ENCODE results near the gene MTG2.

DNA sequence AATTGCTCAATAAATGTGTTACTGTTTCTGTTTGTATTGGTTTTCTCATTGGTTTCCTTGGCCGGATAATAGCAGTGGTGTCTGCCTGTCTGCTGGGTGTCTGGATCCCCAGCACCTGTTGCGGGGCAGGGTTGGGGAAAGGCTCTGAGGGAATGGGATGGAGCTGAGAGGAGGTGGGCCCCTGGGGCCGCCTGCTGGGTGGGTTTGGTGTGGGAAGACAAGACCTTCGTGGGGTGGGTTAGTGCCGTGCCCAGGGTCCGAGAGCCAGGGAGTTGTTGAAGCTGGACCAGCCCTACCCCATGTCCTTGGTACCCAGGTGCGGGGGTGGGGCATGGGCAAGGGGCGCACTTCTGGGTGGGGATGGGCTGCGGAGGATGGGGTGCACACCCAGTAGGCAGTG, 35.3 kb upstream of the MTG2 start:
- TF ChIP-seq RFX5 (IDR thresholded peaks at IDR 0.05; ENCODE audit: low read depth, low read length): no peak
- no peak for TF ChIP-seq ZNF431 (CRISPR knock-in tag; IDR thresholded peaks at IDR 0.05; ENCODE audit: borderline replicate concordance, low read depth)
- TF ChIP-seq SP2 (CRISPR knock-in tag; IDR thresholded peaks at IDR 0.05): no peak
- TF ChIP-seq, protein P1, sequence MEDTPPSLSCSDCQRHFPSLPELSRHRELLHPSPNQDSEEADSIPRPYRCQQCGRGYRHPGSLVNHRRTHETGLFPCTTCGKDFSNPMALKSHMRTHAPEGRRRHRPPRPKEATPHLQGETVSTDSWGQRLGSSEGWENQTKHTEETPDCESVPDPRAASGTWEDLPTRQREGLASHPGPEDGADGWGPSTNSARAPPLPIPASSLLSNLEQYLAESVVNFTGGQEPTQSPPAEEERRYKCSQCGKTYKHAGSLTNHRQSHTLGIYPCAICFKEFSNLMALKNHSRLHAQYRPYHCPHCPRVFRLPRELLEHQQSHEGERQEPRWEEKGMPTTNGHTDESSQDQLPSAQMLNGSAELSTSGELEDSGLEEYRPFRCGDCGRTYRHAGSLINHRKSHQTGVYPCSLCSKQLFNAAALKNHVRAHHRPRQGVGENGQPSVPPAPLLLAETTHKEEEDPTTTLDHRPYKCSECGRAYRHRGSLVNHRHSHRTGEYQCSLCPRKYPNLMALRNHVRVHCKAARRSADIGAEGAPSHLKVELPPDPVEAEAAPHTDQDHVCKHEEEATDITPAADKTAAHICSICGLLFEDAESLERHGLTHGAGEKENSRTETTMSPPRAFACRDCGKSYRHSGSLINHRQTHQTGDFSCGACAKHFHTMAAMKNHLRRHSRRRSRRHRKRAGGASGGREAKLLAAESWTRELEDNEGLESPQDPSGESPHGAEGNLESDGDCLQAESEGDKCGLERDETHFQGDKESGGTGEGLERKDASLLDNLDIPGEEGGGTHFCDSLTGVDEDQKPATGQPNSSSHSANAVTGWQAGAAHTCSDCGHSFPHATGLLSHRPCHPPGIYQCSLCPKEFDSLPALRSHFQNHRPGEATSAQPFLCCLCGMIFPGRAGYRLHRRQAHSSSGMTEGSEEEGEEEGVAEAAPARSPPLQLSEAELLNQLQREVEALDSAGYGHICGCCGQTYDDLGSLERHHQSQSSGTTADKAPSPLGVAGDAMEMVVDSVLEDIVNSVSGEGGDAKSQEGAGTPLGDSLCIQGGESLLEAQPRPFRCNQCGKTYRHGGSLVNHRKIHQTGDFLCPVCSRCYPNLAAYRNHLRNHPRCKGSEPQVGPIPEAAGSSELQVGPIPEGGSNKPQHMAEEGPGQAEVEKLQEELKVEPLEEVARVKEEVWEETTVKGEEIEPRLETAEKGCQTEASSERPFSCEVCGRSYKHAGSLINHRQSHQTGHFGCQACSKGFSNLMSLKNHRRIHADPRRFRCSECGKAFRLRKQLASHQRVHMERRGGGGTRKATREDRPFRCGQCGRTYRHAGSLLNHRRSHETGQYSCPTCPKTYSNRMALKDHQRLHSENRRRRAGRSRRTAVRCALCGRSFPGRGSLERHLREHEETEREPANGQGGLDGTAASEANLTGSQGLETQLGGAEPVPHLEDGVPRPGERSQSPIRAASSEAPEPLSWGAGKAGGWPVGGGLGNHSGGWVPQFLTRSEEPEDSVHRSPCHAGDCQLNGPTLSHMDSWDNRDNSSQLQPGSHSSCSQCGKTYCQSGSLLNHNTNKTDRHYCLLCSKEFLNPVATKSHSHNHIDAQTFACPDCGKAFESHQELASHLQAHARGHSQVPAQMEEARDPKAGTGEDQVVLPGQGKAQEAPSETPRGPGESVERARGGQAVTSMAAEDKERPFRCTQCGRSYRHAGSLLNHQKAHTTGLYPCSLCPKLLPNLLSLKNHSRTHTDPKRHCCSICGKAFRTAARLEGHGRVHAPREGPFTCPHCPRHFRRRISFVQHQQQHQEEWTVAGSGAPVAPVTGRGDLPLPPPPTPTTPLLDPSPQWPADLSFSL (CRISPR knock-in tag; IDR thresholded peaks at IDR 0.05): no peak
- no peak for TF ChIP-seq MTF2 (CRISPR knock-in tag; IDR thresholded peaks at IDR 0.05; ENCODE audit: borderline replicate concordance)
- TF ChIP-seq MXI1 (IDR thresholded peaks at IDR 0.05; ENCODE audit: borderline replicate concordance, low read depth, low read length): no peak
- TF ChIP-seq YY1 (IDR thresholded peaks at IDR 0.05; ENCODE audit: insufficient read depth, insufficient replicate concordance, low read depth, low read length): no peak
- TF ChIP-seq ZNF550 (CRISPR knock-in tag; IDR thresholded peaks at IDR 0.05; ENCODE audit: borderline replicate concordance): no peak
- TF ChIP-seq SSRP1 (CRISPR knock-in tag; IDR thresholded peaks at IDR 0.05): no peak
- TF ChIP-seq POLR2A (IDR thresholded peaks at IDR 0.05; ENCODE audit: insufficient read depth in 1 of 2, low read depth in 2 of 2, low read length in 2 of 2): no peak
- TF ChIP-seq, protein P2, sequence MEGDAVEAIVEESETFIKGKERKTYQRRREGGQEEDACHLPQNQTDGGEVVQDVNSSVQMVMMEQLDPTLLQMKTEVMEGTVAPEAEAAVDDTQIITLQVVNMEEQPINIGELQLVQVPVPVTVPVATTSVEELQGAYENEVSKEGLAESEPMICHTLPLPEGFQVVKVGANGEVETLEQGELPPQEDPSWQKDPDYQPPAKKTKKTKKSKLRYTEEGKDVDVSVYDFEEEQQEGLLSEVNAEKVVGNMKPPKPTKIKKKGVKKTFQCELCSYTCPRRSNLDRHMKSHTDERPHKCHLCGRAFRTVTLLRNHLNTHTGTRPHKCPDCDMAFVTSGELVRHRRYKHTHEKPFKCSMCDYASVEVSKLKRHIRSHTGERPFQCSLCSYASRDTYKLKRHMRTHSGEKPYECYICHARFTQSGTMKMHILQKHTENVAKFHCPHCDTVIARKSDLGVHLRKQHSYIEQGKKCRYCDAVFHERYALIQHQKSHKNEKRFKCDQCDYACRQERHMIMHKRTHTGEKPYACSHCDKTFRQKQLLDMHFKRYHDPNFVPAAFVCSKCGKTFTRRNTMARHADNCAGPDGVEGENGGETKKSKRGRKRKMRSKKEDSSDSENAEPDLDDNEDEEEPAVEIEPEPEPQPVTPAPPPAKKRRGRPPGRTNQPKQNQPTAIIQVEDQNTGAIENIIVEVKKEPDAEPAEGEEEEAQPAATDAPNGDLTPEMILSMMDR (CRISPR knock-in tag; IDR thresholded peaks at IDR 0.05): no peak
- no peak for TF ChIP-seq HNRNPH1 (optimal IDR thresholded peaks at IDR 0.05; ENCODE audit: low read depth, low read length)
- TF ChIP-seq, protein P3, sequence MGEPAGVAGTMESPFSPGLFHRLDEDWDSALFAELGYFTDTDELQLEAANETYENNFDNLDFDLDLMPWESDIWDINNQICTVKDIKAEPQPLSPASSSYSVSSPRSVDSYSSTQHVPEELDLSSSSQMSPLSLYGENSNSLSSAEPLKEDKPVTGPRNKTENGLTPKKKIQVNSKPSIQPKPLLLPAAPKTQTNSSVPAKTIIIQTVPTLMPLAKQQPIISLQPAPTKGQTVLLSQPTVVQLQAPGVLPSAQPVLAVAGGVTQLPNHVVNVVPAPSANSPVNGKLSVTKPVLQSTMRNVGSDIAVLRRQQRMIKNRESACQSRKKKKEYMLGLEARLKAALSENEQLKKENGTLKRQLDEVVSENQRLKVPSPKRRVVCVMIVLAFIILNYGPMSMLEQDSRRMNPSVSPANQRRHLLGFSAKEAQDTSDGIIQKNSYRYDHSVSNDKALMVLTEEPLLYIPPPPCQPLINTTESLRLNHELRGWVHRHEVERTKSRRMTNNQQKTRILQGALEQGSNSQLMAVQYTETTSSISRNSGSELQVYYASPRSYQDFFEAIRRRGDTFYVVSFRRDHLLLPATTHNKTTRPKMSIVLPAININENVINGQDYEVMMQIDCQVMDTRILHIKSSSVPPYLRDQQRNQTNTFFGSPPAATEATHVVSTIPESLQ (CRISPR knock-in tag; conservative IDR thresholded peaks at IDR 0.05): no peak

All from HepG2 (cell line).